ENCODE measurements around the gene G0S2. TPM values are rescaled to one million over a fixed set of nuclear protein-coding genes. Genes with fewer than 3 reads are reported as not detected.

G0S2 gene
- total RNA-seq, 1 experiment from 2014 or later, result 4.0 TPM

DNA sequence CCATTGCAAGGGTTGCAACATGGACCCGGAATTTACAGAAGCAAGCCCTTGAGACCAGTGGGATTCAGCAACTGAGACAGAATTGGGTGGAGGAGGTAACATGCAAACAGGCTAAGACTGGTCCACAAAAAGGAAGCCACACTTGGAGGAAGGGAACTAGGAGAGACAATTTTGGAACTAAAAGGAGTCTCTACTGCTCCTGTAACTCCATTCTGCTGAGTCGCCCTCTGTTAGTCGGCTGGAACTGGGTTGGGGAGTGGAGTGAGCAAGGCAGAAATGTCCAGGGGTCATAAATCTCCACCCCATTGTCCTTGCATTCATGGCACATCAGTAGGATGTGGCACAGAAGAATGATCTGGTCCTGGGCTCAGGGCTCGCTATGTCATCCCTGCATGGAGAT lies 28.1 kb upstream of the G0S2 start:
- DNase-seq, result no peak
- H3K27ac Mint-ChIP-seq (ENCODE audit: unreplicated experiment), result peak overlapping the region; percentile 76
- H3K27me3 Mint-ChIP-seq (ENCODE audit: unreplicated experiment), result no peaks in the 10 kb centered on the region
- peaks cover 80% of the 10 kb centered on the region for H3K4me1 Mint-ChIP-seq (ENCODE audit: low read depth, unreplicated experiment)
- intact Hi-C loops (cut with micrococcal nuclease; ENCODE audit: unreplicated experiment), result no loop called here
- no peak for TF ChIP-seq CTCF (IDR thresholded peaks at IDR 0.05; ENCODE audit: unreplicated experiment)
- BruUV-seq (replicated peaks), result no TSS peak
- peak overlapping the region; percentile 89 for H3K4me3 Mint-ChIP-seq (ENCODE audit: low read depth, unreplicated experiment)
- CTCF ChIA-PET, result interaction anchor here (0.8 kb wide), 1 partner anchor 9 kb away, joined by 3 read pairs; no protein-coding TSS in a partner anchor
- peaks cover 92% of the 10 kb centered on the region for H3K36me3 Mint-ChIP-seq (ENCODE audit: insufficient read depth, unreplicated experiment)
- no peaks in the 10 kb centered on the region for H3K9me3 Mint-ChIP-seq (ENCODE audit: low read depth, unreplicated experiment)

DNA sequence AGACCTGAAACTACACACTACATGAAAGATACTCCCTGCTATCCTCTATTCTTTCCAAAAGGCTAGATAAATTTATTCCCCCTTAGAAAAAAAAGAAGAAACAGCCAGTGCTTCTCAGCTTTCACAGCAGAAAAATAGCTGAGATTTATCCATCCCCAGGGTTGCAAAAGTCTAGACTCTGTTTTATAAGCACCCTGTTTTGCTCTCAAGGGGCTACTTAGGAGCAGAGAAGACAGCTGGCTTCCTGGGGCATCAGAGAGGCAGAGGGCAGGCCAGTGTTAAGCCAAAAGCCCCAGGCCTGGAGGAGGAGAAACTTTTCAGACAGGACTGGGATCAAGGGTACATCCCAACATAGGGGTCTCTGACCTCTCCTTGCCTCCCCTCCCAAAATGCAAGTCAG lies 26.9 kb upstream of the G0S2 start:
- no peaks in the 10 kb centered on the region for H3K9me3 Mint-ChIP-seq (ENCODE audit: low read depth, unreplicated experiment)
- H3K27ac Mint-ChIP-seq (ENCODE audit: unreplicated experiment), result peak overlapping the region; percentile 84
- peaks cover 93% of the 10 kb centered on the region for H3K36me3 Mint-ChIP-seq (ENCODE audit: insufficient read depth, unreplicated experiment)
- no peak for DNase-seq
- BruUV-seq (replicated peaks), result no TSS peak
- no peak for TF ChIP-seq CTCF (IDR thresholded peaks at IDR 0.05; ENCODE audit: unreplicated experiment)
- intact Hi-C loops (cut with micrococcal nuclease; ENCODE audit: unreplicated experiment), result no loop called here
- peak overlapping the region; percentile 89 for H3K4me3 Mint-ChIP-seq (ENCODE audit: low read depth, unreplicated experiment)
- peaks cover 84% of the 10 kb centered on the region for H3K4me1 Mint-ChIP-seq (ENCODE audit: low read depth, unreplicated experiment)
- CTCF ChIA-PET, result interaction anchor here (1.3 to 6.2 kb wide), 2 partner anchors 27 to 72 kb away, joined by 3 to 58 read pairs; partner anchors contain the start of gene G0S2
- H3K27me3 Mint-ChIP-seq (ENCODE audit: unreplicated experiment), result no peaks in the 10 kb centered on the region

GRCh38 chr1:209648931-209649776 lies 26.1 kb upstream of the G0S2 start:
- CTCF ChIA-PET, result interaction anchor here (0.6 to 6.2 kb wide), 14 partner anchors 17 to 1751 kb away, joined by 3 to 58 read pairs (median 4); partner anchors contain the start of gene G0S2
- Mint-ChIP-seq H3K27me3 (ENCODE audit: unreplicated experiment) (no peaks in the 10 kb centered on the region), H3K27ac (ENCODE audit: unreplicated experiment) (peak overlapping the region; percentile 97), H3K9me3 (ENCODE audit: low read depth, unreplicated experiment) (no peaks in the 10 kb centered on the region), H3K36me3 (ENCODE audit: insufficient read depth, unreplicated experiment) (peaks cover 91% of the 10 kb centered on the region), H3K4me1 (ENCODE audit: low read depth, unreplicated experiment) (peaks cover 84% of the 10 kb centered on the region), H3K4me3 (ENCODE audit: low read depth, unreplicated experiment) (peak overlapping the region; percentile 89)
- intact Hi-C loops (cut with micrococcal nuclease; ENCODE audit: unreplicated experiment), result loop anchor here (1.0 kb wide), 1 partner anchor 44 kb away; no protein-coding TSS in a partner anchor
- BruUV-seq (replicated peaks), result no TSS peak
- DNase-seq, result peak; percentile 67
- TF ChIP-seq CTCF (IDR thresholded peaks at IDR 0.05; ENCODE audit: unreplicated experiment), result no peak

GRCh38 chr1:209650454-209650853 lies 24.8 kb upstream of the G0S2 start:
- Mint-ChIP-seq H3K36me3 (ENCODE audit: insufficient read depth, unreplicated experiment) (peaks cover 85% of the 10 kb centered on the region), H3K27me3 (ENCODE audit: unreplicated experiment) (no peaks in the 10 kb centered on the region), H3K4me3 (ENCODE audit: low read depth, unreplicated experiment) (peak overlapping the region; percentile 89), H3K4me1 (ENCODE audit: low read depth, unreplicated experiment) (peaks cover 84% of the 10 kb centered on the region), H3K9me3 (ENCODE audit: low read depth, unreplicated experiment) (no peaks in the 10 kb centered on the region), H3K27ac (ENCODE audit: unreplicated experiment) (peak overlapping the region; percentile 97)
- CTCF ChIA-PET, result interaction anchor here (0.9 to 6.2 kb wide), 3 partner anchors 9 to 25 kb away, joined by 5 to 58 read pairs (median 6); partner anchors contain the start of gene G0S2
- intact Hi-C loops (cut with micrococcal nuclease; ENCODE audit: unreplicated experiment), result loop anchor here (5.0 to 10.0 kb wide), 3 partner anchors 97 to 1734 kb away; partner anchors contain the start of gene UTP25
- DNase-seq, result no peak
- TF ChIP-seq CTCF (IDR thresholded peaks at IDR 0.05; ENCODE audit: unreplicated experiment), result no peak
- no TSS peak for BruUV-seq (replicated peaks)

All from Calu3 (cell line).